Choroid plexus epithelial cell (primary cell): Measurements from ENCODE around the gene ACSL1.
"Not testable (repeated sequence)": the region's sequence is repeated elsewhere in the genome, so short reads cannot be mapped to it uniquely, and the experiment has no call there.

ENCODE experiments used
- DNase-seq: peaks from one replicate; pipeline ENCODE4 v3.0.0-alpha.2; 2010; ENCODE audit warnings: low read depth
- H3K4me3 ChIP-seq: 2 replicates; pipeline ENCODE4 v1.5.1; 2011; ENCODE audit warnings: low read depth, mild to moderate bottlenecking, control low read depth, low read length, moderate library complexity
- TF ChIP-seq, protein P1 (sequence below): conservative IDR thresholded peaks from 2 replicates; pipeline ENCODE4 v1.5.1; 2011; ENCODE audit warnings: low read depth, mild to moderate bottlenecking, control low read depth, inconsistent platforms, low read length, moderate library complexity

Gene ACSL1

GRCh38 chr4:184843984-184844554 lies 18.3 kb upstream of the ACSL1 start:
- no peak for DNase-seq
- TF ChIP-seq, protein P1, sequence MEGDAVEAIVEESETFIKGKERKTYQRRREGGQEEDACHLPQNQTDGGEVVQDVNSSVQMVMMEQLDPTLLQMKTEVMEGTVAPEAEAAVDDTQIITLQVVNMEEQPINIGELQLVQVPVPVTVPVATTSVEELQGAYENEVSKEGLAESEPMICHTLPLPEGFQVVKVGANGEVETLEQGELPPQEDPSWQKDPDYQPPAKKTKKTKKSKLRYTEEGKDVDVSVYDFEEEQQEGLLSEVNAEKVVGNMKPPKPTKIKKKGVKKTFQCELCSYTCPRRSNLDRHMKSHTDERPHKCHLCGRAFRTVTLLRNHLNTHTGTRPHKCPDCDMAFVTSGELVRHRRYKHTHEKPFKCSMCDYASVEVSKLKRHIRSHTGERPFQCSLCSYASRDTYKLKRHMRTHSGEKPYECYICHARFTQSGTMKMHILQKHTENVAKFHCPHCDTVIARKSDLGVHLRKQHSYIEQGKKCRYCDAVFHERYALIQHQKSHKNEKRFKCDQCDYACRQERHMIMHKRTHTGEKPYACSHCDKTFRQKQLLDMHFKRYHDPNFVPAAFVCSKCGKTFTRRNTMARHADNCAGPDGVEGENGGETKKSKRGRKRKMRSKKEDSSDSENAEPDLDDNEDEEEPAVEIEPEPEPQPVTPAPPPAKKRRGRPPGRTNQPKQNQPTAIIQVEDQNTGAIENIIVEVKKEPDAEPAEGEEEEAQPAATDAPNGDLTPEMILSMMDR: no peak
- H3K4me3 ChIP-seq: no peak overlapping the region

DNA sequence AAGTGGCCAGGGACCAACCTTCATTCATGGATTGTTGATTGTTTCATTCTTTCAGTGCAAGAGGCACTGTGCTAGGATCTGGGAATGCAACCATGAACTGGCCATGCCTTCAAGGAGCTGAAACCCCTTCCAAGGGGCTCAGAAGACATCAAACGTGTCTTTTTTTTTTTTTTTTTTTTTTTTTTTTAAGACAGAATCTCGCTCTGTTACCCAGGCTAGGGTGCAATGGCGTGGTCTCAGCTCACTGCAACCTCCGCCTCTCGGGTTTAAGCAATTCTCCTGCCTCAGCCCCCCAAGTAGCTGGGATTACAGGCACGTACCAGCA lies 13.3 kb upstream of the ACSL1 start:
- DNase-seq: not testable (repeated sequence)

DNA sequence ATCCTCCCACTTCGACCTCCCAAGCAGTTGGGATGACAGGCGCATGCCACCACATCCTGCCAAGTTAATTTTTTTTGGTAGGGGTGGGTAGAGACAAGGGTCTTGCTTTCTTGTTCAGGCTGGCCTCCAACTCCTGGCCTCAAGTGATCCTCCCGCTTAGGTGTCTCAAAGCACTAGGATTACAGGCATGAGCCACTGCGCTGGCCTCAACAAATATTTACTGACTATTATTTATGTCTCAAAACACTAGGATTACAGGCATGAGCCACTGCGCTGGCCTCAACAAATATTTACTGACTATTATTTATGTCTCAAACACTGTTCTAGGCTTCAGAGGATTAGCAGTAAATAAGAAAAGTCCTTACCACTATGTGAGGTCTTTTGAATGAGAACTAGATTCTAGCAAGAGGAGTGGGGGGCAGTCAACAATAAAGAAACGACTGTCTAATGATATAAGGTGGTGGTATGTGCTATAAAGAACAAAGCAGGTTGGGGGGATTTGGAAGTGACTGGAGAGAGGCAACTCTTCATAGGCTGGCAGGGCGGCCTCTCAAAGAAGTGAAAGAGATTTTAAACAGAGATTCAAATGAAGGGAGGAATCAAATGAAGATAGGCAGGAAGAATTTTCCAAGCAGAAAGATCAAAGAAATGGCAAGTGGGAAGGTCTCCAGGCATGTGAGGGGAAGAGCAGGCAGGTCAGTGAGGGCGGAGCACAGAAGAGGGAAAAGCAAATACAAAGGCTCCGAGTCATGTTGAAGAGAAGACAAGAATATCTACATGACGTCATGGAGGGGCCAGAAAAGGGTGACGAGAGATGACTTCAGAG lies 12.7 kb upstream of the ACSL1 start:
- TF ChIP-seq, protein P1: no peak

More for the DNA sequence above, 13.3 kb upstream of the ACSL1 start:
- H3K4me3 ChIP-seq: not testable (repeated sequence)

GRCh38 chr4:184836613-184837012 lies 10.8 kb upstream of the ACSL1 start:
- TF ChIP-seq, protein P1: no peak
- DNase-seq: no peak

More for the DNA sequence above, 12.7 kb upstream of the ACSL1 start:
- no peak for DNase-seq
- H3K4me3 ChIP-seq: no peak overlapping the region

DNA sequence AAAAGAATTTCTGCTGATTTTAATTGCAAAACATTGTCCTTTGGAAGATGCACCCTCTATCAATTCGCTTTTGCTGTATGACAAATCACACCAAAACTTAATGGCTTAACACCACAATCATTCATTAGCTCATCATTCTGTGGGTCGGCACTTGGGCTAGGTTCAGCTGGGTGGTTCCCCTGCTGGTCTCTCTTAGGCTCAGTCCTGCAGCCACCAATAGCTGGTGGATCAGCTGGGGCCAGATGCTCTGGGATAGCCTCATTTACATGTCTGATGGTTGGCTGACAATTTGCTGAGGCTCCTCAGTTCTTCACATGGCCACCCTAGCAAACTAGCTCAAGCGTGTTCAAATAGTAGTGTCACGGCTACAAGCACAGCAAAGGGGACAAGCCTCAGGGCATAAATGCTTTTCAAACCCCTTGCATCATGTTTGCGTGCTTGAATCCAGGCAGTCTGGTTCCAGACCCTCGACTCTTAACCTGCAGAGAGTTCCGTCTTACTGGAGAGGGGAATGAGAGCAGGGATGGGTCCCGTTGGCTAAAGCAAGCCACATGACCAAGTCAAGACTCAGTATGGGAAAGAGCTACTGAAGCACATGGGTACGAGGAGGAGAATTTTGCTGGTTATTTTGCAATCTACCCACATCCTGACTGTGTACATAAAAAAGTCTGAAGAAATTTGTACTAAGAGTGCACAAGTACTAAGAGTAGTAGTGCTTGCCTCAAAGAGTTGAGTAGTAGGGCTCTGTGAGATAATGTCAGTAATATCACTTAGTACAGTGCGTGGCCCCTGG lies 7.5 kb upstream of the ACSL1 start:
- no peak for DNase-seq
- TF ChIP-seq, protein P1: no peak
- no peak overlapping the region for H3K4me3 ChIP-seq

More at GRCh38 chr4:184836613-184837012, 10.8 kb upstream of the ACSL1 start:
- H3K4me3 ChIP-seq: no peak overlapping the region

DNA sequence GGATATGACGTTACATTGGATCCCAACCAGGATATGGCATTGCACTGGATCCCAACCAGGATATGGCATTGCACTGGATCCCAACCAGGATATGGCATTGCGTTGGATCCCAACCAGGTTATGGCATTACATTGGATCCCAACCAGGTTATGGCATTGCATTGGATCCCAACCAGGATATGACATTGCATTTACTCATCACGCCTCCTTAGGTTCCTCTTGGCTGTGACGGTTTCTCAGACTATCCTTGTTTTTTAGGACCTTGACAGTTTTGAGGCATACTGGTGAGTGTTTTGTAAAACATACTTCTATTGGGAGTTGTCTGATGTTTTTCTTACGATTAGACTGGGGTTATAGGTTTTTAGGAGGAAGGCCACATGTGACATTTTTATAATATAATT lies 5.4 kb upstream of the ACSL1 start:
- no peak overlapping the region for H3K4me3 ChIP-seq
- TF ChIP-seq, protein P1: no peak
- no peak for DNase-seq

DNA sequence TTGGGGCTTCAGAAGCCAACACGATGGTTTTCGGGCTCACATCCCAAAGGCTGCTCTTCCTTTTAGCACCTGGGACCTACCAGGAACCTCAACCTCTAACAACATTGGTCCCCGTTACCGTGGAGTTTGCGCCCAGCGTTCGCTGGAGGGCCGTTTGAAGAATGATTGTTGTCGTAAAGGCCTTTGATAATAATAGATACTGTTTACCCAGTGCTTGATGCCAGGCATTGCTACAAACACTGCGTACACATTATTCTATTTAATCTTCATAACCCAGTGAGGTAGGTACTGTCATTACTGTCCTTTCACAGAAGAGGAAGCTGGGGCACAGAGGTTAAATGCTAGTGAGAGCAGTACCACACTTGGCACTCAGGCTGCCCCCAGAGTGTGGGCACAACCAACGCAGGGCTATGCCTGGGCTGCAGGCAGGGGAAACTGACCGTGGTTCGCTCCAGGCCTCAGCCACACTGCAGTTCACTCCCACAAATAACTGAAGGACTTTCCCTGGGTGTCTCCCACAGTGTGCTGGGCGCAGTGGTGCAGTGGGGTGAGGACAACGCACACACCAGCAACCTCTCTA lies 1.0 kb upstream of the ACSL1 start:
- DNase-seq: no peak
- TF ChIP-seq, protein P1: no peak
- H3K4me3 ChIP-seq: peak overlapping the region; percentile 58
